C4-2B (cell line): ENCODE measurements around the gene HEATR5B.

ENCODE experiments used
- ZFX ChIP-seq: fragments of 450-650 bp; IDR thresholded peaks from 2 replicates; pipeline ENCODE4 v1.6.1; 2017
- TF ChIP-seq, protein P1 (sequence below): fragments of 450-650 bp; conservative IDR thresholded peaks from 2 replicates; pipeline ENCODE4 v1.5.1; 2017; ENCODE audit warnings: mild to moderate bottlenecking

DNA sequence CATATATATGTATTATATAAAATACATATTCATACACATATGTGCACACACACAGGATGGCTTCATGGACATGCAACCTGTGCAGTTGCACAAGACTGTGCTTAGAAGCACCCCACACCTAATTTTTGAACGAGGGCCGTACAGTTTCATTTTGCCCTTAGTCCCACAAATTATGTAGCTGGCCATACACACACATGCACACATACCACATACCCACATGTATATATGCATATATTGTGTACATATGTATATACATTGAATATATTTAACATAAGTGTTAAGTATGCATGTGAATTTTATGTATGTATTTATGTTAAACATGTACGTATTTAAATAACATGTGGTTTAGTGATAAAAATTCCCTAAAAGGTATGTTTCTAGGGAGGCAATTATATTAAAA lies 18.4 kb upstream of the HEATR5B start:
- TF ChIP-seq, protein P1, sequence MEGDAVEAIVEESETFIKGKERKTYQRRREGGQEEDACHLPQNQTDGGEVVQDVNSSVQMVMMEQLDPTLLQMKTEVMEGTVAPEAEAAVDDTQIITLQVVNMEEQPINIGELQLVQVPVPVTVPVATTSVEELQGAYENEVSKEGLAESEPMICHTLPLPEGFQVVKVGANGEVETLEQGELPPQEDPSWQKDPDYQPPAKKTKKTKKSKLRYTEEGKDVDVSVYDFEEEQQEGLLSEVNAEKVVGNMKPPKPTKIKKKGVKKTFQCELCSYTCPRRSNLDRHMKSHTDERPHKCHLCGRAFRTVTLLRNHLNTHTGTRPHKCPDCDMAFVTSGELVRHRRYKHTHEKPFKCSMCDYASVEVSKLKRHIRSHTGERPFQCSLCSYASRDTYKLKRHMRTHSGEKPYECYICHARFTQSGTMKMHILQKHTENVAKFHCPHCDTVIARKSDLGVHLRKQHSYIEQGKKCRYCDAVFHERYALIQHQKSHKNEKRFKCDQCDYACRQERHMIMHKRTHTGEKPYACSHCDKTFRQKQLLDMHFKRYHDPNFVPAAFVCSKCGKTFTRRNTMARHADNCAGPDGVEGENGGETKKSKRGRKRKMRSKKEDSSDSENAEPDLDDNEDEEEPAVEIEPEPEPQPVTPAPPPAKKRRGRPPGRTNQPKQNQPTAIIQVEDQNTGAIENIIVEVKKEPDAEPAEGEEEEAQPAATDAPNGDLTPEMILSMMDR, result no peak
- TF ChIP-seq ZFX, result no peak
